Left renal cortex interstitium (tissue), 4 donors: ENCODE measurements around the gene SLC15A1. TPM values are rescaled to one million over a fixed set of nuclear protein-coding genes. Genes with fewer than 3 reads are reported as not detected.
A peak's percentile ranks its signal among the peaks of the same experiment; 100 is the strongest.
"Not testable (repeated sequence)": the region's sequence is repeated elsewhere in the genome, so short reads cannot be mapped to it uniquely, and the experiment has no call there.

Source experiments
- DNase-seq, 4 donors: peaks; one replicate each; pipeline ENCODE4 v3.0.0-alpha.2; 2013; ENCODE audit warnings: low read depth in 4 of 4, low spot score in 2 of 4, missing footprints in 1 of 4
- polyA plus RNA-seq, 4 donors: library from polyadenylated mRNA; unstranded; fragments of 120-200 nt; gene quantifications; one replicate each; pipeline ENCODE4 v1.2.1, GENCODE V29; 2013; ENCODE audit not compliant: insufficient read length in 4 of 4

The SLC15A1 gene
- polyA plus RNA-seq, 4 donors = 7.9 to 13.2 (median 11.6) TPM

- no peak for DNase-seq
These were observed 2.6 kb upstream of the SLC15A1 start for GRCh38 chr13:98755116-98755515.

GRCh38 chr13:98754468-98754867 lies 2.0 kb upstream of the SLC15A1 start:
- DNase-seq = not testable (repeated sequence)

GRCh38 chr13:98751861-98752466 lies 508 bp downstream of the SLC15A1 start:
- DNase-seq = peak in 1 of 4 donors; percentile 39

- no peak for DNase-seq
These were observed 1.1 kb downstream of the SLC15A1 start for GRCh38 chr13:98751367-98751782.

- no peak for DNase-seq
These were observed 3.0 kb downstream of the SLC15A1 start for GRCh38 chr13:98749501-98749900.

- DNase-seq = no peak
These were observed 5.5 kb downstream of the SLC15A1 start for GRCh38 chr13:98746968-98747367.

- DNase-seq = no peak
These were observed 9.1 kb downstream of the SLC15A1 start for GRCh38 chr13:98743377-98743776.

GRCh38 chr13:98742961-98743360 lies 9.5 kb downstream of the SLC15A1 start:
- no peak for DNase-seq

GRCh38 chr13:98741741-98742435 lies 10.6 kb downstream of the SLC15A1 start:
- no peak for DNase-seq

GRCh38 chr13:98740131-98740530 lies 12.3 kb downstream of the SLC15A1 start:
- no peak for DNase-seq

GRCh38 chr13:98738993-98739392 lies 13.5 kb downstream of the SLC15A1 start:
- DNase-seq = no peak

- no peak for DNase-seq
These were observed 14.3 kb downstream of the SLC15A1 start for GRCh38 chr13:98738213-98738612.

- DNase-seq = no peak
These were observed 20.5 kb downstream of the SLC15A1 start for GRCh38 chr13:98731925-98732324.

- DNase-seq = no peak
These were observed 21.4 kb downstream of the SLC15A1 start for GRCh38 chr13:98731038-98731437.

- DNase-seq = no peak
These were observed 22.0 kb downstream of the SLC15A1 start for GRCh38 chr13:98730441-98730840.

- no peak for DNase-seq
These were observed 22.8 kb downstream of the SLC15A1 start for GRCh38 chr13:98729658-98730057.

GRCh38 chr13:98722958-98723357 lies 29.5 kb downstream of the SLC15A1 start:
- no peak for DNase-seq

- DNase-seq = no peak
These were observed 30.5 kb downstream of the SLC15A1 start for GRCh38 chr13:98721825-98722510.

- DNase-seq = no peak
These were observed 32.8 kb downstream of the SLC15A1 start for GRCh38 chr13:98719527-98720250.

- DNase-seq = no peak
These were observed 34.6 kb downstream of the SLC15A1 start for GRCh38 chr13:98717891-98718290.

GRCh38 chr13:98717256-98717655 lies 35.2 kb downstream of the SLC15A1 start:
- no peak for DNase-seq
